Right cardiac atrium (tissue), 5 donors: ENCODE measurements around the gene VGF. TPM values are rescaled to one million over a fixed set of nuclear protein-coding genes. Genes with fewer than 3 reads are reported as not detected.
A peak's percentile ranks its signal among the peaks of the same experiment; 100 is the strongest.

Source experiments
- ATAC-seq, 2 donors: fragments of 200-7000 bp; cut with Tn5 transposase; one replicate each; pipeline versions ENCODE4 v1.8.0 to v1.9.1; 2020; ENCODE audit warnings: moderate library complexity in 2 of 2, mild to moderate bottlenecking in 1 of 2
- DNase-seq, 3 donors: peaks; one replicate each; pipeline ENCODE4 v3.0.0-alpha.2; 2020
- H3K27ac ChIP-seq: one replicate; pipeline ENCODE4 v1.5.1; 2013; ENCODE audit warnings: mild to moderate bottlenecking, low read length, control low read depth, moderate library complexity
- H3K27me3 ChIP-seq: one replicate; pipeline ENCODE4 v1.6.1; 2013; ENCODE audit not compliant: control insufficient read depth, insufficient read depth
- H3K4me1 ChIP-seq: one replicate; pipeline ENCODE4 v1.6.1; 2013; ENCODE audit warnings: low read length; ENCODE audit not compliant: control insufficient read depth, insufficient read depth
- H3K4me3 ChIP-seq: one replicate; pipeline ENCODE4 v1.5.1; 2013; ENCODE audit warnings: low read length, control low read depth
- H3K9me3 ChIP-seq: one replicate; pipeline ENCODE4 v1.6.1; 2013; ENCODE audit warnings: low read length; ENCODE audit not compliant: control insufficient read depth
- WGBS: extraction: QIAGEN DNeasy Blood & Tissue Kit; methylation state at CpG from one replicate; pipeline ENCODE4 v1.1.7; 2013; 5-methylcytosine and 5-hydroxymethylcytosine counted together
- intact Hi-C, 4 donors: fragments of 100-400 bp; cut with DNase I; formaldehyde crosslinking; loops; one replicate each; pipeline versions ENCODE4 v1.11.0 to v1.14.0; 2022 to 2023
- polyA plus RNA-seq: library from polyadenylated mRNA; stranded (reverse); fragments of 200-250 nt; gene quantifications from one replicate; pipeline ENCODE4 v1.2.3, GENCODE V29; 2013
- total RNA-seq, 4 donors: library from RNA; stranded (reverse); fragmentation: NEBNext Ultra II Directional; extraction: Animal tissue kit (Norgen Biotek cat#: 25700); gene quantifications; one replicate each; pipeline ENCODE4 v1.2.1, GENCODE V29; 2021
- donor health status: healthy with polysubstance abuse.
- donor health status: DM: no; HTN: yes; CAD: no.
- donor health status: DM: no; HTN: no; CAD: no.
- donor health status: DM: no; HTN: yes; CAD: no; lungs with severe emphysema.
- donor health status: DM: yes; HTN: yes; CAD: no.

VGF gene
- total and polyA plus RNA-seq, 5 donors = 0.07 TPM; not detected in 4

- DNase-seq = no peak
Observed at GRCh38 chr7:101154693-101155102, 10.7 kb downstream of the VGF start.

GRCh38 chr7:101153969-101154692, 11.2 kb downstream of the VGF start, which contains the start of gene AP1S1:
Gene AP1S1 (plus strand): TSS chr7:101154476. CDS start chr7:101154515, 39 bp downstream.
- no peaks in the 10 kb centered on the region for H3K9me3 ChIP-seq
- H3K4me3 ChIP-seq = peak within 1 kb of the TSS; percentile 74
- H3K27me3 ChIP-seq = no peaks in the 10 kb centered on the region
- DNase-seq (peak; percentile 94 to 98 (median 97)), ATAC-seq (peak; percentile 97)
- peaks cover 6% of the 10 kb centered on the region for H3K4me1 ChIP-seq
- WGBS = 4% methylated on average over 51 of the region's 51 CpGs
- intact Hi-C loops = no loop called here
- H3K27ac ChIP-seq = no peak within 1 kb of the TSS

More at GRCh38 chr7:101154693-101155102, 10.7 kb downstream of the VGF start:
- intact Hi-C loops = no loop called here
- Histone ChIP-seq H3K4me1 (peaks cover 6% of the 10 kb centered on the region), H3K27ac (no peak overlapping the region), H3K27me3 (no peaks in the 10 kb centered on the region), H3K9me3 (no peaks in the 10 kb centered on the region), H3K4me3 (peak overlapping the region; percentile 74)
- ATAC-seq = peak; percentile 47 to 59
- WGBS = under 1% methylated on average over 34 of the region's 34 CpGs

- 75% methylated on average over 2 of the region's 2 CpGs for WGBS
Observed at GRCh38 chr7:101151908-101152651, 13.3 kb downstream of the VGF start.

GRCh38 chr7:101140746-101141382, 24.5 kb downstream of the VGF start:
- Histone ChIP-seq H3K27ac (no peak overlapping the region), H3K9me3 (no peaks in the 10 kb centered on the region), H3K27me3 (no peaks in the 10 kb centered on the region), H3K4me1 (peaks cover 2% of the 10 kb centered on the region), H3K4me3 (no peak overlapping the region)
- DNase-seq = no peak
- intact Hi-C loops = loop anchor here in 3 of 4 donors (5.0 kb wide), 2 partner anchors 54 to 141 kb away; partner anchors contain the start of gene TRIM56 (in 1 of the 3)
- ATAC-seq = no peak
- 89% methylated on average over 4 of the region's 4 CpGs for WGBS

More at GRCh38 chr7:101151908-101152651, 13.3 kb downstream of the VGF start:
- DNase-seq = no peak
- Histone ChIP-seq H3K4me3 (no peak overlapping the region), H3K27me3 (no peaks in the 10 kb centered on the region), H3K9me3 (no peaks in the 10 kb centered on the region), H3K27ac (no peak overlapping the region), H3K4me1 (peaks cover 6% of the 10 kb centered on the region)
- intact Hi-C loops = no loop called here
- no peak for ATAC-seq

GRCh38 chr7:101140339-101140699, 25.1 kb downstream of the VGF start:
- DNase-seq (no peak), ATAC-seq (no peak)
- intact Hi-C loops = loop anchor here in 3 of 4 donors (5.0 kb wide), 2 partner anchors 53 to 142 kb away; partner anchors contain the start of gene TRIM56 (in 1 of the 3)
- Histone ChIP-seq H3K27me3 (no peaks in the 10 kb centered on the region), H3K4me3 (no peak overlapping the region), H3K27ac (no peak overlapping the region), H3K9me3 (no peaks in the 10 kb centered on the region), H3K4me1 (peaks cover 2% of the 10 kb centered on the region)
- WGBS = 26% methylated on average over 3 of the region's 3 CpGs

- Histone ChIP-seq H3K27me3 (no peaks in the 10 kb centered on the region), H3K4me3 (no peak overlapping the region), H3K9me3 (no peaks in the 10 kb centered on the region), H3K4me1 (peaks cover 2% of the 10 kb centered on the region), H3K27ac (no peak overlapping the region)
- intact Hi-C loops = loop anchor here (5.0 to 10.0 kb wide), 3 partner anchors 41 to 61 kb away; partner anchors contain the start of gene TRIM56 (in 1 of the 4)
- peak; percentile 86 to 97 for ATAC-seq
- peak; percentile 83 to 88 (median 86) for DNase-seq
- WGBS = 6% methylated on average over 16 of the region's 16 CpGs
Observed at GRCh38 chr7:101138213-101138870, 27.0 kb downstream of the VGF start.

- no peaks in the 10 kb centered on the region for H3K9me3 ChIP-seq
- H3K27ac ChIP-seq = no peak overlapping the region
- intact Hi-C loops = loop anchor here (5.0 to 10.0 kb wide), 3 partner anchors 40 to 60 kb away; partner anchors contain the start of gene TRIM56 (in 1 of the 4)
- 66% methylated on average over 9 of the region's 9 CpGs for WGBS
- H3K4me3 ChIP-seq = no peak overlapping the region
- ATAC-seq (peak in 1 of 2 donors; percentile 6), DNase-seq (no peak)
- H3K27me3 ChIP-seq = no peaks in the 10 kb centered on the region
- H3K4me1 ChIP-seq = peaks cover 2% of the 10 kb centered on the region
Observed at GRCh38 chr7:101137651-101138212, 27.6 kb downstream of the VGF start.

- no peak for ATAC-seq
- no peak for DNase-seq
- H3K27me3 ChIP-seq = no peaks in the 10 kb centered on the region
- no peak overlapping the region for H3K4me3 ChIP-seq
- 86% methylated on average over 6 of the region's 6 CpGs for WGBS
- H3K4me1 ChIP-seq = peaks cover 2% of the 10 kb centered on the region
- no peaks in the 10 kb centered on the region for H3K9me3 ChIP-seq
- H3K27ac ChIP-seq = no peak overlapping the region
- intact Hi-C loops = loop anchor here in 1 of 4 donors (10.0 kb wide), 1 partner anchor 50 kb away; the partner anchor contains the start of gene TRIM56
Observed at GRCh38 chr7:101134399-101134980, 30.9 kb downstream of the VGF start.

GRCh38 chr7:101133621-101134398, 31.6 kb downstream of the VGF start:
- ATAC-seq (no peak), DNase-seq (no peak)
- Histone ChIP-seq H3K27ac (no peak overlapping the region), H3K4me3 (no peak overlapping the region), H3K4me1 (peaks cover 2% of the 10 kb centered on the region), H3K9me3 (no peaks in the 10 kb centered on the region), H3K27me3 (no peaks in the 10 kb centered on the region)
- intact Hi-C loops = loop anchor here in 1 of 4 donors (10.0 kb wide), 1 partner anchor 49 kb away; the partner anchor contains the start of gene TRIM56
- 84% methylated on average over 15 of the region's 15 CpGs for WGBS
